Heart right ventricle (tissue), 16 donors: ENCODE measurements around the gene MALAT1. TPM values are rescaled to one million over a fixed set of nuclear protein-coding genes. Genes with fewer than 3 reads are reported as not detected.

Experiments used
- ATAC-seq, 8 donors: fragments of 200-7000 bp; cut with Tn5 transposase; one replicate each; pipeline ENCODE4 v1.9.1; 2020; ENCODE audit warnings: mild to moderate bottlenecking in 8 of 8, moderate library complexity in 8 of 8, moderate number of reproducible peaks in 1 of 8
- DNase-seq, 2 donors: peaks; one replicate each; pipeline ENCODE4 v3.0.0-alpha.2; 2020
- H3K27ac ChIP-seq, 10 donors: fragments of 200-600 bp; sonication (generic) in 2 of 10; one replicate each; pipeline versions ENCODE4 v1.5.0 to v1.8.0; 2020 to 2022; ENCODE audit warnings: mild to moderate bottlenecking in 3 of 10
- H3K27me3 ChIP-seq, 7 donors: fragments of 200-600 bp; one replicate each; pipeline ENCODE4 v1.8.0; 2021 to 2022; ENCODE audit warnings: mild to moderate bottlenecking in 2 of 7
- H3K36me3 ChIP-seq, 9 donors: fragments of 200-600 bp; sonication (generic) in 1 of 9; one replicate each; pipeline versions ENCODE4 v1.5.0 to v1.8.0; 2020 to 2022; ENCODE audit warnings: mild to moderate bottlenecking in 2 of 9
- H3K4me1 ChIP-seq, 9 donors: fragments of 200-600 bp; sonication (generic) in 1 of 9; one replicate each; pipeline versions ENCODE4 v1.5.0 to v1.8.0; 2020 to 2022; ENCODE audit warnings: mild to moderate bottlenecking in 4 of 9
- H3K4me3 ChIP-seq, 10 donors: fragments of 200-600 bp; sonication (generic) in 2 of 10; one replicate each; pipeline versions ENCODE4 v1.5.0 to v1.8.0; 2020 to 2022; ENCODE audit warnings: mild to moderate bottlenecking in 7 of 10, moderate library complexity in 2 of 10
- H3K9me3 ChIP-seq, 11 donors: fragments of 200-600 bp in 10 of 11; sonication (generic) in 2 of 11; one replicate each; pipeline versions ENCODE4 v1.5.0 to v1.8.0; 2013 to 2022; ENCODE audit warnings: mild to moderate bottlenecking in 2 of 11, control low read depth in 1 of 11, moderate library complexity in 1 of 11
- CTCF ChIP-seq, 9 donors: fragments of 200-600 bp; sonication (generic) in 2 of 9; IDR thresholded peaks; one replicate each; pipeline versions ENCODE4 v1.5.0 to v1.8.0; 2021 to 2022; ENCODE audit warnings: antibody characterized with exemption in 9 of 9, mild to moderate bottlenecking in 5 of 9, moderate library complexity in 1 of 9
- WGBS, 2 donors: extraction: QIAGEN DNeasy Blood & Tissue Kit; methylation state at CpG; one replicate each; pipeline ENCODE4 v1.1.7; 2013; ENCODE audit warnings: inconsistent platforms in 1 of 2; 5-methylcytosine and 5-hydroxymethylcytosine counted together
- intact Hi-C, 10 donors: fragments of 100-400 bp; cut with DNase I; formaldehyde crosslinking; loops; one replicate each; pipeline versions ENCODE4 v1.11.1 to v1.14.2; 2022
- polyA plus RNA-seq, 2 donors: library from polyadenylated mRNA; stranded (reverse); fragments of 200-250 nt; gene quantifications; one replicate each; pipeline ENCODE4 v1.2.3, GENCODE V29; 2013
- total RNA-seq, 10 donors: library from RNA; stranded (reverse); fragmentation: NEBNext Ultra II Directional in 3 of 10; extraction: Animal tissue kit (Norgen Biotek cat#: 25700) in 3 of 10; gene quantifications; one replicate each; pipeline versions ENCODE4 v1.2.1 to v1.2.4, GENCODE V29; 2021 to 2023
- donor health status: Arrhythmogenic right ventricular cardiomyopathy.
- donor health status: ischemic (EF 13 %, LVEDD 7.1; RV severe dilation, severe dysfunction).
- donor health status: healthy with polysubstance abuse.
- donor health status: DM: no; HTN: yes; CAD: no.
- donor health status: DM: no; HTN: no; CAD: no.
- donor health status: ischemic (EF 25% LVEDD 6.9; RV normal size, moderate dysfunction).
- donor health status: ischemic (EF 25% LVEDD 5.7; RV mildly dilated, moderate dysfunction).
- donor health status: healthy.
- donor health status: DM: yes; HTN: yes; CAD: no.
- donor health status: Ischemic cardiomyopathy.
- donor health status: ischemic (EF 35%, LVEDD 5.7; RV mildly dilated, moderate dysfunction).
- donor health status: nonischemic (EF 11% LVEDD 7.7; RV severe dilation, severe dysfunction).
- donor health status: DM: yes; HTN: yes; CAD: no.
- donor health status: PGD.
- donor health status: ischemic (EF 29% LVEDD 5.4; RV normal size, mild dysfunction).
- donor health status: nonischemic (EF 23%, LVEDD 6.1; RV moderate dilation, normal function).

The MALAT1 gene
- total and polyA plus RNA-seq, 12 donors = 205 to 8,462 (median 5,956) TPM

GRCh38 chr11:65503949-65504673 is 5.3 kb downstream of the MALAT1 start:
- TF ChIP-seq CTCF (IDR thresholded peaks at IDR 0.05) = no peak
- Histone ChIP-seq H3K4me3 (peak overlapping the region; percentile 68 to 88 (median 84)), H3K27ac (peak overlapping the region; percentile 1 to 100 (median 99)), H3K27me3 (no peaks in the 10 kb centered on the region), H3K9me3 (no peaks in the 10 kb centered on the region), H3K4me1 (peaks cover 3 to 47% (median 43%) of the 10 kb centered on the region in 9 donors), H3K36me3 (peaks cover 0 to 70% (median 47%) of the 10 kb centered on the region in 9 donors)
- WGBS, 2 donors = 0 to 4% methylated on average over 3 of the region's 3 CpGs
- intact Hi-C loops = loop anchor here in 3 of 10 donors (2.0 to 5.0 kb wide), 3 partner anchors 33 to 82 kb away; partner anchors contain the start of gene NEAT1 (in 1 of the 3)
- DNase-seq (no peak), ATAC-seq (no peak)

GRCh38 chr11:65504674-65505465 is 6.0 kb downstream of the MALAT1 start:
- DNase-seq = no peak
- no peak for TF ChIP-seq CTCF (IDR thresholded peaks at IDR 0.05)
- Histone ChIP-seq H3K36me3 (peaks cover 0 to 70% (median 47%) of the 10 kb centered on the region in 9 donors), H3K4me3 (peak overlapping the region; percentile 68 to 88 (median 84)), H3K27me3 (no peaks in the 10 kb centered on the region), H3K4me1 (peaks cover 3 to 48% (median 43%) of the 10 kb centered on the region in 9 donors), H3K9me3 (no peaks in the 10 kb centered on the region), H3K27ac (peak overlapping the region; percentile 45 to 100 (median 99))
- intact Hi-C loops = loop anchor here in 6 of 10 donors (2.0 to 5.0 kb wide), 6 partner anchors 33 to 123 kb away; partner anchors contain the start of genes NEAT1 (in 1 of the 6) and SLC25A45 (in 1 of the 6)
- no peak for ATAC-seq
- 4 to 7% methylated on average over 8 of the region's 8 CpGs for WGBS, 2 donors

GRCh38 chr11:65505466-65506289 is 6.8 kb downstream of the MALAT1 start:
- DNase-seq (no peak), ATAC-seq (no peak)
- peak overlapping the region; percentile 45 to 100 (median 99) for H3K27ac ChIP-seq
- H3K4me1 ChIP-seq = peaks cover 3 to 53% (median 43%) of the 10 kb centered on the region in 9 donors
- WGBS, 2 donors = 13 to 14% methylated on average over 12 of the region's 12 CpGs
- H3K4me3 ChIP-seq = peak overlapping the region; percentile 68 to 88 (median 84)
- TF ChIP-seq CTCF (IDR thresholded peaks at IDR 0.05) = no peak
- intact Hi-C loops = loop anchor here in 5 of 10 donors (2.0 to 5.0 kb wide), 5 partner anchors 33 to 123 kb away; partner anchors contain the start of gene SLC25A45 (in 1 of the 5)
- peaks cover 0 to 64% (median 47%) of the 10 kb centered on the region in 9 donors for H3K36me3 ChIP-seq
- H3K9me3 ChIP-seq = no peaks in the 10 kb centered on the region
- no peaks in the 10 kb centered on the region for H3K27me3 ChIP-seq
